H1 (cell line): ENCODE results near the gene CFAP65. TPM values are rescaled to one million over a fixed set of nuclear protein-coding genes. Genes with fewer than 3 reads are reported as not detected.

Experiments used
- CTCF ChIA-PET: fragments of 300-600 bp; sonication (Branson Sonifier 250); formaldehyde crosslinking; loops from one replicate; lab custom pipeline; 2021; ENCODE audit not compliant: partially characterized antibody; lab: Charles Lee
- POLR2A ChIA-PET: fragments of 300-600 bp; sonication (Branson Sonifier 250); formaldehyde crosslinking; loops from one replicate; lab custom pipeline; 2021; ENCODE audit warnings: inconsistent platforms; ENCODE audit not compliant: partially characterized antibody; lab: Charles Lee
- DNase-seq, 2 experiments: peaks; one replicate each; pipeline versions ENCODE4 v3.0.0 to v3.0.0-alpha.2; 2010 to 2022; ENCODE audit warnings: low spot score in 2 of 2, low read depth in 1 of 2, mixed read lengths in 1 of 2
- FAIRE-seq: peaks from 2 replicates; lab custom pipeline; 2011; peaks lifted over from hg19 to GRCh38; lab: Jason Lieb, UNC
- H2AFZ ChIP-seq: 2 replicates; pipeline ENCODE4 v1.8.1; 2012; ENCODE audit warnings: low read length, inconsistent platforms
- H2AK5ac ChIP-seq: 2 replicates; pipeline ENCODE4 v1.6.1; 2013; ENCODE audit warnings: low read depth, low read length
- H2BK120ac ChIP-seq: replicated peaks from 2 replicates; pipeline ENCODE3; 2013; ENCODE audit warnings: low read depth, low read length, inconsistent platforms
- H2BK12ac ChIP-seq: 2 replicates; pipeline ENCODE4 v1.6.1; 2013; ENCODE audit warnings: low read depth, low read length
- H2BK15ac ChIP-seq: 2 replicates; pipeline ENCODE4 v1.6.1; 2013; ENCODE audit warnings: low read length
- H2BK20ac ChIP-seq: 2 replicates; pipeline ENCODE4 v1.6.1; 2013; ENCODE audit warnings: low read length
- H2BK5ac ChIP-seq: 2 replicates; pipeline ENCODE4 v1.6.1; 2013; ENCODE audit warnings: low read depth, low read length
- H3K14ac ChIP-seq: 2 replicates; pipeline ENCODE4 v1.6.1; 2013; ENCODE audit warnings: inconsistent platforms; ENCODE audit not compliant: insufficient read length
- H3K18ac ChIP-seq: 2 replicates; pipeline ENCODE4 v1.6.1; 2013; ENCODE audit warnings: low read length; ENCODE audit errors: extremely low read depth
- H3K23ac ChIP-seq: 2 replicates; pipeline ENCODE4 v1.6.1; 2013; ENCODE audit warnings: inconsistent platforms; ENCODE audit not compliant: insufficient read length
- H3K23me2 ChIP-seq: 2 replicates; pipeline ENCODE4 v1.6.1; 2013; ENCODE audit warnings: low read depth, low read length
- H3K27ac ChIP-seq: 2 replicates; pipeline ENCODE4 v1.6.1; 2011; ENCODE audit warnings: low read depth, low read length, inconsistent platforms
- H3K27me3 ChIP-seq, 4 experiments: replicated peaks in 1 of 4; 1 replicate in 1 of 4; 2 replicates in 3 of 4; pipeline versions ENCODE4 v1.6.1 to v1.8.1; 2011 to 2013; ENCODE audit warnings: low read length in 3 of 4, mild to moderate bottlenecking in 3 of 4, inconsistent platforms in 2 of 4, mixed read lengths in 2 of 4, moderate library complexity in 1 of 4; ENCODE audit not compliant: control insufficient read depth in 3 of 4, insufficient read depth in 3 of 4; ENCODE audit errors: extremely low read depth in 1 of 4
- H3K36me3 ChIP-seq, 4 experiments: 2 replicates each; pipeline versions ENCODE4 v1.6.1 to v1.8.1; 2011 to 2013; ENCODE audit warnings: mild to moderate bottlenecking in 4 of 4, low read length in 3 of 4, moderate library complexity in 2 of 4, control low read depth in 1 of 4, inconsistent platforms in 1 of 4; ENCODE audit not compliant: insufficient read depth in 4 of 4, control insufficient read depth in 2 of 4
- H3K4ac ChIP-seq: replicated peaks from 2 replicates; pipeline ENCODE3; 2013; ENCODE audit warnings: low read length, low read depth, mixed read lengths, inconsistent platforms; ENCODE audit not compliant: insufficient read length
- H3K4me1 ChIP-seq, 4 experiments: replicated peaks in 1 of 4; 1 replicate in 1 of 4; 2 replicates in 3 of 4; pipeline versions ENCODE4 v1.6.1 to v1.8.1; 2011 to 2013; ENCODE audit warnings: low read length in 3 of 4, inconsistent platforms in 2 of 4, mixed read lengths in 1 of 4; ENCODE audit not compliant: insufficient read depth in 4 of 4, control insufficient read depth in 3 of 4
- H3K4me2 ChIP-seq, 2 experiments: 2 replicates each; pipeline versions ENCODE4 v1.6.1 to v1.8.1; 2011 to 2013; ENCODE audit warnings: low read depth in 2 of 2, low read length in 2 of 2, control low read depth in 1 of 2, inconsistent platforms in 1 of 2, mild to moderate bottlenecking in 1 of 2; ENCODE audit not compliant: insufficient read depth in 1 of 2
- H3K4me3 ChIP-seq, 4 experiments: fragments of 200-600, 300-600 bp in 1 of 4; sonication (generic), shearing (Covaris generic), sonication (Bioruptor Twin) in 1 of 4; 2 replicates each; pipeline versions ENCODE4 v1.5.1 to v1.8.1; 2011 to 2016; ENCODE audit warnings: low read length in 4 of 4, low read depth in 3 of 4, control low read depth in 2 of 4, inconsistent platforms in 2 of 4, mild to moderate bottlenecking in 2 of 4, mixed read lengths in 1 of 4, moderate library complexity in 1 of 4; ENCODE audit not compliant: insufficient read depth in 2 of 4; ENCODE audit errors: extremely low read depth in 1 of 4
- H3K56ac ChIP-seq: replicated peaks from 2 replicates; pipeline ENCODE3; 2013; ENCODE audit warnings: low read depth, mild to moderate bottlenecking, mixed read lengths, low read length, inconsistent platforms; ENCODE audit not compliant: insufficient read length
- H3K79me1 ChIP-seq: 2 replicates; pipeline ENCODE4 v1.6.1; 2013; ENCODE audit warnings: low read depth, low read length, control low read depth
- H3K79me2 ChIP-seq, 2 experiments: 2 replicates each; pipeline versions ENCODE4 v1.6.1 to v1.8.1; 2012 to 2013; ENCODE audit warnings: low read length in 2 of 2, mild to moderate bottlenecking in 2 of 2, inconsistent platforms in 1 of 2; ENCODE audit not compliant: insufficient read depth in 2 of 2, control insufficient read depth in 1 of 2
- H3K9ac ChIP-seq, 4 experiments: replicated peaks in 1 of 4; 1 replicate in 1 of 4; 2 replicates in 3 of 4; pipeline versions ENCODE4 v1.6.1 to v1.8.1; 2011 to 2013; ENCODE audit warnings: low read depth in 3 of 4, low read length in 3 of 4, control low read depth in 2 of 4, mild to moderate bottlenecking in 2 of 4, moderate library complexity in 2 of 4, inconsistent platforms in 1 of 4; ENCODE audit errors: extremely low read depth in 1 of 4
- H3K9me3 ChIP-seq, 2 experiments: 2 replicates each; pipeline versions ENCODE4 v1.6.1 to v1.8.1; 2012 to 2013; ENCODE audit warnings: mild to moderate bottlenecking in 2 of 2, moderate library complexity in 2 of 2, control low read depth in 1 of 2, inconsistent platforms in 1 of 2, low read depth in 1 of 2, low read length in 1 of 2, mixed read lengths in 1 of 2; ENCODE audit not compliant: insufficient read depth in 2 of 2
- H4K20me1 ChIP-seq, 2 experiments: replicated peaks in 1 of 2; 2 replicates each; pipeline versions ENCODE3 to v1.8.1; 2011 to 2013; ENCODE audit warnings: inconsistent platforms in 2 of 2, low read length in 2 of 2, mild to moderate bottlenecking in 1 of 2; ENCODE audit not compliant: insufficient read depth in 2 of 2, control insufficient read depth in 1 of 2
- H4K5ac ChIP-seq: 2 replicates; pipeline ENCODE4 v1.6.1; 2013; ENCODE audit warnings: low read length, low read depth, mixed read lengths, inconsistent platforms; ENCODE audit not compliant: insufficient read length
- H4K8ac ChIP-seq: 2 replicates; pipeline ENCODE4 v1.8.0; 2013; ENCODE audit warnings: mild to moderate bottlenecking, moderate library complexity, low read length, inconsistent platforms; ENCODE audit not compliant: insufficient read depth; ENCODE audit errors: extremely low read depth
- H4K91ac ChIP-seq: replicated peaks from 2 replicates; pipeline ENCODE3; 2013; ENCODE audit warnings: low read length, mixed read lengths, inconsistent platforms; ENCODE audit not compliant: insufficient read length
- MAX ChIP-seq: IDR thresholded peaks from 2 replicates; pipeline ENCODE4 v1.6.1; 2012; ENCODE audit warnings: inconsistent platforms
- RAD21 ChIP-seq, 2 experiments: IDR thresholded peaks in 1 of 2; conservative IDR thresholded peaks in 1 of 2; 2 replicates each; pipeline ENCODE4 v1.6.1; 2011; ENCODE audit warnings: low read depth in 2 of 2, low read length in 2 of 2, improper control_type of control experiment in 1 of 2, inconsistent platforms in 1 of 2, mild to moderate bottlenecking in 1 of 2, moderate library complexity in 1 of 2
- RNF2 ChIP-seq: fragments of 200-900, 300-1000 bp; sonication (generic); IDR thresholded peaks from 2 replicates; pipeline ENCODE4 v1.7.1; 2016; ENCODE audit warnings: borderline replicate concordance, low read depth, mild to moderate bottlenecking, antibody characterized with exemption, low read length; ENCODE audit not compliant: poor library complexity, severe bottlenecking; ENCODE audit errors: missing control alignments
- SUZ12 ChIP-seq: fragments of 200-600 bp; sonication (generic); IDR thresholded peaks from 2 replicates; pipeline ENCODE4 v1.6.1; 2012; ENCODE audit warnings: mild to moderate bottlenecking, inconsistent platforms, low read length, moderate library complexity, mixed read lengths
- WGBS, 2 experiments: shearing (Covaris generic) in 1 of 2; methylation state at CpG; one replicate each; pipeline versions ENCODE4 v1.1.6 to v1.1.7; 2013 to 2015; ENCODE audit warnings: low lambda C conversion rate in 2 of 2, mixed read lengths in 2 of 2, inconsistent platforms in 1 of 2, low coverage in 1 of 2, missing lambda C conversion rate in 1 of 2; ENCODE audit not compliant: insufficient replicate concordance in 2 of 2, insufficient coverage in 1 of 2, insufficient read length in 1 of 2; ENCODE audit errors: extremely low coverage in 1 of 2, missing lambda C conversion rate in 1 of 2; 5-methylcytosine and 5-hydroxymethylcytosine counted together
- polyA plus RNA-seq, 7 experiments: library from polyadenylated mRNA; depleted of rRNA in 3 of 7; stranded (reverse) in 5 of 7; unstranded in 2 of 7; fragments of >200 nt in 5 of 7; fragments of 200-250 nt in 2 of 7; gene quantifications; 1 replicate in 5 of 7; 2 replicates in 1 of 7; 4 replicates in 1 of 7; pipeline versions ENCODE4 v1.2.1 to v1.2.3, GENCODE V29; 2011 to 2013; ENCODE audit warnings: missing spikeins in 2 of 7, mixed read lengths in 2 of 7
- total RNA-seq: library from RNA; stranded (reverse); fragmentation: NEBNext Ultra II Directional; extraction: Animal tissue kit (Norgen Biotek cat#: 25700); gene quantifications from 2 replicates; pipeline ENCODE4 v1.2.1, GENCODE V29; 2021

Gene CFAP65
- total and polyA plus RNA-seq, 2 of the 8 experiments (the other 6 are each of a cell fraction or from before 2014, with no cell fraction given) = 0.19 to 0.45 TPM

- H2BK20ac ChIP-seq = no peak overlapping the region
- no peak overlapping the region for H2BK120ac ChIP-seq
- H4K91ac ChIP-seq = no peak overlapping the region
- peaks cover 98 to 100% (median 100%) of the 10 kb centered on the region in 4 experiments for H3K27me3 ChIP-seq
- H3K79me1 ChIP-seq = no peaks in the 10 kb centered on the region
- peaks cover 2% of the 10 kb centered on the region; the same call in 1 of the 2 replicates for H3K23me2 ChIP-seq
- 8% methylated on average over 38 of the region's 44 CpGs; no CpG with 5 or more reads in 1 of the 2 experiments for WGBS, 2 experiments
- peaks cover 0 to 21% (median 7%) of the 10 kb centered on the region in 4 experiments; a peak in 6 of 7 replicates for H3K4me1 ChIP-seq
- H4K8ac ChIP-seq = peak overlapping the region; percentile 83; the same call in 1 of the 2 replicates
- FAIRE-seq (no peak), DNase-seq (no peak)
- no peak overlapping the region for H3K23ac ChIP-seq
- no peak overlapping the region for H3K14ac ChIP-seq
- H3K27ac ChIP-seq = no peak overlapping the region
- no peak overlapping the region; the same call in none of the 2 replicates for H3K18ac ChIP-seq
- H3K79me2 ChIP-seq = no peaks in the 10 kb centered on the region
- H4K20me1 ChIP-seq = peaks cover 29 to 35% of the 10 kb centered on the region in 2 experiments
- no peak overlapping the region for H2BK5ac ChIP-seq
- TF ChIP-seq RNF2 = peak; percentile 82
- TF ChIP-seq MAX = 0 out of 2 replicates have a peak, but pooled peaks have one; percentile 33
- TF ChIP-seq SUZ12 = peak; percentile 94
- no peak for TF ChIP-seq RAD21 (IDR thresholded peaks at IDR 0.05 in 1 of 2, conservative IDR thresholded peaks at IDR 0.05 in 1 of 2; ENCODE audit: low read depth in 2 of 2, low read length in 2 of 2)
- ChIA-PET POLR2A (interaction anchor here (1.2 kb wide), 1 partner anchor 8 kb away, joined by 3 read pairs; no protein-coding TSS in a partner anchor), CTCF (interaction anchor here (0.9 to 19.5 kb wide), 7 partner anchors 14 to 118 kb away, joined by 3 to 284 read pairs (median 92); partner anchors contain the start of gene FEV)
- H3K56ac ChIP-seq = no peak overlapping the region
- no peak overlapping the region for H3K4ac ChIP-seq
- peak overlapping the region; percentile 59 to 64; a peak in 3 of 4 replicates for H3K4me2 ChIP-seq
- peak overlapping the region in 3 of 4 experiments; percentile 8 to 42 (median 26); a peak in 4 of 8 replicates for H3K4me3 ChIP-seq
- no peak overlapping the region for H3K9ac ChIP-seq
- no peak overlapping the region for H2BK15ac ChIP-seq
- H2AK5ac ChIP-seq = no peak overlapping the region
- H4K5ac ChIP-seq = no peak overlapping the region
- H3K9me3 ChIP-seq = no peaks in the 10 kb centered on the region
- H3K36me3 ChIP-seq = peaks cover 0 to 6% (median 0%) of the 10 kb centered on the region in 4 experiments; a peak in 1 of 8 replicates
- peak overlapping the region; percentile 68; the same call in 1 of the 2 replicates for H2BK12ac ChIP-seq
- H2AFZ ChIP-seq = no peak overlapping the region
These were observed 48.5 kb downstream of the CFAP65 start for GRCh38 chr2:218992703-218993344.
